Measurements from ENCODE around the gene FOXI1. TPM values are rescaled to one million over a fixed set of nuclear protein-coding genes. Genes with fewer than 3 reads are reported as not detected.
A peak's percentile ranks its signal among the peaks of the same experiment; 100 is the strongest.

Gene FOXI1
- polyA plus RNA-seq, 2 of the 4 experiments (the other 2 are of a cell fraction): not detected

GRCh38 chr5:170100066-170100943 is 5.4 kb upstream of the FOXI1 start:
- H3K4me1 ChIP-seq: peaks cover 7% of the 10 kb centered on the region; the same call in 1 of the 3 replicates
- 29% methylated on average over 13 of the region's 13 CpGs for WGBS (ENCODE audit: missing lambda C conversion rate)
- CTCF ChIA-PET: interaction anchor here (0.6 to 33.1 kb wide), 55 partner anchors 8 to 408 kb away, joined by 3 to 691 read pairs (median 4); partner anchors contain the start of genes C5orf58 and INSYN2B
- FAIRE-seq (no peak), DNase-seq (ENCODE audit: low read depth in 1 of 2, low spot score in 1 of 2) (peak; percentile 54 to 78), ATAC-seq (peak; percentile 80 to 90)
- no peaks in the 10 kb centered on the region for H3K9me3 ChIP-seq
- TF ChIP-seq CTCF (IDR thresholded peaks at IDR 0.05) (peak; percentile 89), BHLHE40 (IDR thresholded peaks at IDR 0.05; ENCODE audit: low read depth, low read length) (no peak), TP53 (CRISPR knock-in tag; IDR thresholded peaks at IDR 0.05) (no peak), TFCP2L1 (CRISPR knock-in tag; IDR thresholded peaks at IDR 0.05) (no peak), RAD21 (conservative IDR thresholded peaks at IDR 0.05 in 1 of 2, IDR thresholded peaks at IDR 0.05 in 1 of 2) (peak; percentile 95 to 98), SMC3 (IDR thresholded peaks at IDR 0.05) (peak; percentile 99)
- H3K4me2 ChIP-seq: no peak overlapping the region; the same call in 2 of the 3 replicates
- POLR2A ChIA-PET: no interaction called here
- H3K4me3 ChIP-seq: no peak overlapping the region
- peak overlapping the region in 1 of 2 experiments; percentile 67; a peak in 3 of 6 replicates for H3K27ac ChIP-seq

- ATAC-seq (no peak), DNase-seq (ENCODE audit: low read depth in 1 of 2, low spot score in 1 of 2) (no peak), FAIRE-seq (no peak)
- Histone ChIP-seq H3K4me1 (no peaks in the 10 kb centered on the region; the same call in 2 of the 3 replicates), H3K4me3 (no peak overlapping the region), H3K9me3 (no peaks in the 10 kb centered on the region), H3K27ac (peak overlapping the region in 1 of 2 experiments; percentile 43; a peak in 1 of 6 replicates), H3K4me2 (no peak overlapping the region)
- WGBS (ENCODE audit: missing lambda C conversion rate): 89% methylated on average over 1 of the region's 1 CpG
- TF ChIP-seq HOXB13 (CRISPR knock-in tag; IDR thresholded peaks at IDR 0.05; ENCODE audit: low read depth) (no peak), ZSCAN20 (CRISPR knock-in tag; IDR thresholded peaks at IDR 0.05) (no peak), POLR2A (IDR thresholded peaks at IDR 0.05; ENCODE audit: low read length) (no peak), HEYL (CRISPR knock-in tag; IDR thresholded peaks at IDR 0.05) (no peak), JUNB (IDR thresholded peaks at IDR 0.05) (no peak), TFCP2L1 (CRISPR knock-in tag; IDR thresholded peaks at IDR 0.05) (no peak), EHMT2 (IDR thresholded peaks at IDR 0.05; ENCODE audit: low read depth) (no peak), CHD4 (IDR thresholded peaks at IDR 0.05; ENCODE audit: borderline replicate concordance) (no peak), EP300 (IDR thresholded peaks at IDR 0.05) (no peak), KDM5A (IDR thresholded peaks at IDR 0.05) (no peak), RAD21 (conservative IDR thresholded peaks at IDR 0.05 in 1 of 2, IDR thresholded peaks at IDR 0.05 in 1 of 2) (no peak), FOSB (CRISPR knock-in tag; IDR thresholded peaks at IDR 0.05) (no peak), ESRRA (IDR thresholded peaks at IDR 0.05; ENCODE audit: borderline replicate concordance, low read length) (no peak), PBX3 (IDR thresholded peaks at IDR 0.05) (no peak)
- ChIA-PET CTCF (interaction anchor here (0.6 to 33.1 kb wide), 4 partner anchors 9 to 401 kb away, joined by 3 to 691 read pairs (median 33); no protein-coding TSS in a partner anchor), POLR2A (no interaction called here)
These were observed 2.2 kb upstream of the FOXI1 start for GRCh38 chr5:170103447-170103846.

GRCh38 chr5:170104299-170104698 is 1.4 kb upstream of the FOXI1 start:
- whole genome bisulfite sequencing (ENCODE audit: missing lambda C conversion rate): 55% methylated on average over 6 of the region's 6 CpGs

More at GRCh38 chr5:170104299-170104698, 1.4 kb upstream of the FOXI1 start:
- no peaks in the 10 kb centered on the region for H3K9me3 ChIP-seq
- no peaks in the 10 kb centered on the region; the same call in 2 of the 3 replicates for H3K4me1 ChIP-seq
- H3K4me2 ChIP-seq: no peak overlapping the region
- ChIA-PET POLR2A (no interaction called here), CTCF (interaction anchor here (0.9 to 33.1 kb wide), 3 partner anchors 9 to 80 kb away, joined by 3 to 691 read pairs (median 3); no protein-coding TSS in a partner anchor)
- H3K27ac ChIP-seq: peak overlapping the region in 1 of 2 experiments; percentile 43; a peak in 1 of 6 replicates
- FAIRE-seq (no peak), ATAC-seq (no peak), DNase-seq (ENCODE audit: low read depth in 1 of 2, low spot score in 1 of 2) (no peak)
- TF ChIP-seq MYC (IDR thresholded peaks at IDR 0.05; ENCODE audit: borderline replicate concordance, low read length) (no peak), MAX (IDR thresholded peaks at IDR 0.05) (no peak), HOXB13 (CRISPR knock-in tag; IDR thresholded peaks at IDR 0.05; ENCODE audit: low read depth) (no peak), BHLHE40 (IDR thresholded peaks at IDR 0.05; ENCODE audit: low read depth, low read length) (no peak), NPAS2 (CRISPR knock-in tag; IDR thresholded peaks at IDR 0.05; ENCODE audit: borderline replicate concordance) (no peak), MAZ (IDR thresholded peaks at IDR 0.05; ENCODE audit: borderline replicate concordance, low read depth, low read length) (no peak), TP53 (CRISPR knock-in tag; IDR thresholded peaks at IDR 0.05) (no peak), ESRRA (IDR thresholded peaks at IDR 0.05; ENCODE audit: borderline replicate concordance, low read length) (no peak), EP300 (IDR thresholded peaks at IDR 0.05) (no peak), JUNB (IDR thresholded peaks at IDR 0.05) (no peak), USF2 (IDR thresholded peaks at IDR 0.05) (no peak)
- H3K4me3 ChIP-seq: no peak overlapping the region

Measured in A549 (cell line).